Suppressor macrophage treated with lipopolysaccharide for 4 hours (primary cell): Measurements from ENCODE around the gene CD83.
"Not testable (repeated sequence)": the region's sequence is repeated elsewhere in the genome, so short reads cannot be mapped to it uniquely, and the experiment has no call there.

Experiments
- DNase-seq: peaks from one replicate; pipeline ENCODE4 v3.0.0-alpha.2; 2020

The CD83 gene

GRCh38 chr6:14151300-14151699 lies 33.7 kb downstream of the CD83 start:
- DNase-seq = not testable (repeated sequence)

- no peak for DNase-seq
Measured at GRCh38 chr6:14151773-14152172, 34.2 kb downstream of the CD83 start.

- DNase-seq = no peak
Measured at GRCh38 chr6:14153228-14153627, 35.7 kb downstream of the CD83 start.

- no peak for DNase-seq
Measured at GRCh38 chr6:14159090-14159489, 41.5 kb downstream of the CD83 start.

GRCh38 chr6:14162826-14163225 lies 45.3 kb downstream of the CD83 start:
- no peak for DNase-seq

GRCh38 chr6:14165091-14165490 lies 47.5 kb downstream of the CD83 start:
- no peak for DNase-seq

- DNase-seq = no peak
Measured at GRCh38 chr6:14166839-14167238, 49.3 kb downstream of the CD83 start.

- no peak for DNase-seq
Measured at GRCh38 chr6:14170128-14170527, 52.6 kb downstream of the CD83 start.

- no peak for DNase-seq
Measured at GRCh38 chr6:14172562-14172961, 55.0 kb downstream of the CD83 start.

GRCh38 chr6:14174226-14174625 lies 56.7 kb downstream of the CD83 start:
- DNase-seq = peak; percentile 31

- no peak for DNase-seq
Measured at GRCh38 chr6:14174996-14175395, 57.4 kb downstream of the CD83 start.

GRCh38 chr6:14176429-14176828 lies 58.9 kb downstream of the CD83 start:
- no peak for DNase-seq

- no peak for DNase-seq
Measured at GRCh38 chr6:14177413-14178082, 60.0 kb downstream of the CD83 start.

- DNase-seq = no peak
Measured at GRCh38 chr6:14178083-14178445, 60.5 kb downstream of the CD83 start.

- no peak for DNase-seq
Measured at GRCh38 chr6:14180609-14181008, 63.0 kb downstream of the CD83 start.

GRCh38 chr6:14182916-14183315 lies 65.3 kb downstream of the CD83 start:
- no peak for DNase-seq
